ENCODE measurements around the gene TGFBR3L. TPM values are rescaled to one million over a fixed set of nuclear protein-coding genes. Genes with fewer than 3 reads are reported as not detected.
A peak's percentile ranks its signal among the peaks of the same experiment; 100 is the strongest.
"Not testable (repeated sequence)": the region's sequence is repeated elsewhere in the genome, so short reads cannot be mapped to it uniquely, and the experiment has no call there.

TGFBR3L gene
- total RNA-seq, 5 donors from 2014 or later (not counting 1 experiment from before 2014, with no cell fraction given) = 0.76 to 4.5 (median 1.3) TPM

GRCh38 chr19:7918062-7918614, 3.5 kb downstream of the TGFBR3L start:
- POLR2A ChIA-PET = interaction anchor here in 1 of 2 donors (0.7 kb wide), 1 partner anchor 453 kb away, joined by 3 read pairs; no protein-coding TSS in a partner anchor
- WGBS (ENCODE audit: insufficient coverage) = 20% methylated on average over 10 of the region's 29 CpGs
- H3K36me3 ChIP-seq (ENCODE audit: control insufficient read depth in 2 of 2, extremely low read depth in 1 of 2, insufficient read depth in 1 of 2, low read length in 1 of 2) = peaks cover 6 to 13% of the 10 kb centered on the region in 2 donors
- not testable (repeated sequence) for DNase-seq; H3K9me3 ChIP-seq; H3K36me3 Mint-ChIP-seq; H3K27ac ChIP-seq (ENCODE audit: low read length); ATAC-seq (replicated peaks in 1 of 4); H3K9me3 Mint-ChIP-seq
- H3K27me3 ChIP-seq (replicated peaks in 1 of 2; ENCODE audit: control insufficient read depth in 2 of 2, extremely low read depth in 1 of 2, insufficient read depth in 2 of 2, low read length in 1 of 2) = peaks cover 3 to 54% of the 10 kb centered on the region in 2 experiments
- Mint-ChIP-seq H3K27ac (peak overlapping the region in 1 of 2 donors; percentile 28), H3K27me3 (peaks cover 10 to 37% of the 10 kb centered on the region in 2 donors), H3K4me1 (peaks cover 29 to 47% (median 35%) of the 10 kb centered on the region in 3 donors), H3K4me3 (peak overlapping the region in 2 of 3 donors; percentile 9 to 72)
- peaks cover 17 to 64% of the 10 kb centered on the region in 2 experiments for H3K4me1 ChIP-seq (ENCODE audit: control insufficient read depth in 1 of 2, extremely low read depth in 1 of 2, insufficient read depth in 2 of 2, low read length in 2 of 2)
- peak overlapping the region in 1 of 2 donors; percentile 55 for H3K4me3 ChIP-seq (ENCODE audit: control insufficient read depth in 1 of 2, extremely low read depth in 1 of 2, low read length in 1 of 2)
- CTCF ChIA-PET = interaction anchor here in 1 of 2 donors (0.6 to 1.1 kb wide), 3 partner anchors 10 to 84 kb away, joined by 3 to 6 read pairs (median 3); partner anchors contain the start of gene MAP2K7

- WGBS (ENCODE audit: insufficient coverage) = 55% methylated on average over 27 of the region's 42 CpGs
- Histone ChIP-seq H3K36me3 (ENCODE audit: control insufficient read depth in 2 of 2, extremely low read depth in 1 of 2, insufficient read depth in 1 of 2, low read length in 1 of 2) (peaks cover 6 to 13% of the 10 kb centered on the region in 2 donors), H3K27me3 (replicated peaks in 1 of 2; ENCODE audit: control insufficient read depth in 2 of 2, extremely low read depth in 1 of 2, insufficient read depth in 2 of 2, low read length in 1 of 2) (peaks cover 3 to 54% of the 10 kb centered on the region in 2 experiments), H3K27ac (ENCODE audit: low read length) (no peak overlapping the region), H3K4me1 (ENCODE audit: control insufficient read depth in 1 of 2, extremely low read depth in 1 of 2, insufficient read depth in 2 of 2, low read length in 2 of 2) (peaks cover 17 to 64% of the 10 kb centered on the region in 2 experiments), H3K4me3 (ENCODE audit: control insufficient read depth in 1 of 2, extremely low read depth in 1 of 2, low read length in 1 of 2) (no peak overlapping the region), H3K9me3 (no peaks in the 10 kb centered on the region)
- CTCF ChIA-PET = interaction anchor here in 1 of 2 donors (0.6 to 3.6 kb wide), 5 partner anchors 10 to 83 kb away, joined by 3 to 33 read pairs (median 28); partner anchors contain the start of genes MAP2K7 and TIMM44
- ATAC-seq (replicated peaks in 1 of 4) (no peak), DNase-seq (no peak)
- H3K9me3 Mint-ChIP-seq = no peaks in the 10 kb centered on the region
- no peak overlapping the region for H3K27ac Mint-ChIP-seq
- H3K4me1 Mint-ChIP-seq = peaks cover 29 to 50% (median 35%) of the 10 kb centered on the region in 3 donors
- peak overlapping the region; percentile 86 to 94 (median 88) for H3K4me3 Mint-ChIP-seq
- POLR2A ChIA-PET = interaction anchor here in 1 of 2 donors (0.7 to 1.5 kb wide), 2 partner anchors 289 to 453 kb away, joined by 3 to 4 read pairs; partner anchors contain the start of genes PET100 and XAB2
- no peaks in the 10 kb centered on the region for H3K36me3 Mint-ChIP-seq
- H3K27me3 Mint-ChIP-seq = peaks cover 10 to 37% of the 10 kb centered on the region in 2 donors
Measured at GRCh38 chr19:7918615-7919421, 4.2 kb downstream of the TGFBR3L start.

- H3K27ac Mint-ChIP-seq = peak within 1 kb of the TSS; percentile 91 to 94
- peaks cover 17 to 68% of the 10 kb centered on the region in 2 experiments for H3K4me1 ChIP-seq (ENCODE audit: control insufficient read depth in 1 of 2, extremely low read depth in 1 of 2, insufficient read depth in 2 of 2, low read length in 2 of 2)
Measured at GRCh38 chr19:7919610-7920518, 5.2 kb downstream of the TGFBR3L start, which contains the start of gene SNAPC2. SNAPC2 (plus strand) TSS chr19:7920338; CDS start chr19:7920367, 29 bp downstream.

GRCh38 chr19:7920519-7921301, 6.1 kb downstream of the TGFBR3L start:
- Mint-ChIP-seq H3K27me3 (peaks cover 6 to 24% of the 10 kb centered on the region in 2 donors), H3K9me3 (no peaks in the 10 kb centered on the region), H3K4me1 (peaks cover 29 to 51% (median 33%) of the 10 kb centered on the region in 3 donors), H3K36me3 (no peaks in the 10 kb centered on the region), H3K4me3 (peak overlapping the region; percentile 86 to 94 (median 88)), H3K27ac (peak overlapping the region; percentile 91 to 94)
- CTCF ChIA-PET = interaction anchor here (0.6 to 3.6 kb wide), 16 partner anchors 9 to 1919 kb away, joined by 3 to 33 read pairs (median 4); partner anchors contain the start of genes MAP2K7 (in 1 of the 2), MCOLN1 (in 1 of the 2) and TIMM44 (in 1 of the 2)
- H3K27me3 ChIP-seq (replicated peaks in 1 of 2; ENCODE audit: control insufficient read depth in 2 of 2, extremely low read depth in 1 of 2, insufficient read depth in 2 of 2, low read length in 1 of 2) = peaks cover 3 to 37% of the 10 kb centered on the region in 2 experiments
- peaks cover 17 to 67% of the 10 kb centered on the region in 2 experiments for H3K4me1 ChIP-seq (ENCODE audit: control insufficient read depth in 1 of 2, extremely low read depth in 1 of 2, insufficient read depth in 2 of 2, low read length in 2 of 2)
- peaks cover 6 to 13% of the 10 kb centered on the region in 2 donors for H3K36me3 ChIP-seq (ENCODE audit: control insufficient read depth in 2 of 2, extremely low read depth in 1 of 2, insufficient read depth in 1 of 2, low read length in 1 of 2)
- ATAC-seq (replicated peaks in 1 of 4) (peak; percentile 67 to 79 (median 70)), DNase-seq (peak; percentile 93 to 100 (median 100))
- POLR2A ChIA-PET = interaction anchor here in 1 of 2 donors (0.6 to 2.2 kb wide), 9 partner anchors 9 to 1148 kb away, joined by 3 to 9 read pairs (median 5); partner anchors contain the start of genes MAP2K7, PET100, TIMM44 and VAV1
- H3K4me3 ChIP-seq (ENCODE audit: control insufficient read depth in 1 of 2, extremely low read depth in 1 of 2, low read length in 1 of 2) = peak overlapping the region; percentile 57
- under 1% methylated on average over 38 of the region's 62 CpGs for WGBS (ENCODE audit: insufficient coverage)
- H3K27ac ChIP-seq (ENCODE audit: low read length) = peak overlapping the region; percentile 72
- no peaks in the 10 kb centered on the region for H3K9me3 ChIP-seq

More at GRCh38 chr19:7919610-7920518, 5.2 kb downstream of the TGFBR3L start, which contains the start of gene SNAPC2:
- 9% methylated on average over 59 of the region's 62 CpGs for WGBS (ENCODE audit: insufficient coverage)
- Histone ChIP-seq H3K4me3 (ENCODE audit: control insufficient read depth in 1 of 2, extremely low read depth in 1 of 2, low read length in 1 of 2) (peak within 1 kb of the TSS; percentile 57), H3K27ac (ENCODE audit: low read length) (peak within 1 kb of the TSS; percentile 72), H3K9me3 (no peaks in the 10 kb centered on the region), H3K36me3 (ENCODE audit: control insufficient read depth in 2 of 2, extremely low read depth in 1 of 2, insufficient read depth in 1 of 2, low read length in 1 of 2) (peaks cover 6 to 13% of the 10 kb centered on the region in 2 donors), H3K27me3 (replicated peaks in 1 of 2; ENCODE audit: control insufficient read depth in 2 of 2, extremely low read depth in 1 of 2, insufficient read depth in 2 of 2, low read length in 1 of 2) (peaks cover 3 to 45% of the 10 kb centered on the region in 2 experiments)
- ATAC-seq (replicated peaks in 1 of 4) (peak; percentile 69 to 71 (median 70)), DNase-seq (peak; percentile 91 to 98 (median 96))
- ChIA-PET POLR2A (interaction anchor here in 1 of 2 donors (0.6 to 2.2 kb wide), 9 partner anchors 8 to 290 kb away, joined by 3 to 9 read pairs (median 5); partner anchors contain the start of genes MAP2K7, PET100, TIMM44 and XAB2), CTCF (interaction anchor here in 1 of 2 donors (0.6 to 3.6 kb wide), 13 partner anchors 8 to 1918 kb away, joined by 3 to 33 read pairs (median 5); partner anchors contain the start of genes MAP2K7, MCOLN1 and TIMM44)
- Mint-ChIP-seq H3K27me3 (peaks cover 10 to 31% of the 10 kb centered on the region in 2 donors), H3K4me1 (peaks cover 29 to 53% (median 35%) of the 10 kb centered on the region in 3 donors), H3K4me3 (peak within 1 kb of the TSS; percentile 86 to 94 (median 88)), H3K9me3 (no peaks in the 10 kb centered on the region), H3K36me3 (no peaks in the 10 kb centered on the region)
